ENCODE data around the gene SOS1.
"Not testable (repeated sequence)": the region's sequence is repeated elsewhere in the genome, so short reads cannot be mapped to it uniquely, and the experiment has no call there.

Gene SOS1

DNA sequence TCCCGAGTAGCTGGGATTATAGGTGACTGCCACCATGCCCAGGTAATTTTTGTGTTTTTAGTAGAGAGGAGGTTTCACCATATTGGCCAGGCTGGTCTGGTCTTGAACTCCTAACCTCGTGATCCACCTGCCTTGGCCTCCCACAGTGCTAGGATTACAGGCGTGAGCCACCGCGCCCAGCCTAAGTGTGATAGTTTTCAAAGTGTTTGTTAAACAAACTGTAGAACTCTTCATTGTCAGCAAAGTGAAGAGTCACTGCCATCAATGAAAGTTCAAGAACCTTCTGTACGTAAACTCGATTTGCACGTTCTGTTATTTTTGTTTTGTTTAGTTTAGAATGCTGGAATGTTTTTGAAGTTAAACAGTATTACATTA is 18.0 kb upstream of the SOS1 start:
- H3K4me3 ChIP-seq (ENCODE audit: extremely low read depth, insufficient read depth, low read length, poor library complexity, severe bottlenecking) = no peak overlapping the region
- H3K4me1 ChIP-seq (ENCODE audit: control insufficient read depth, insufficient read depth, low read length, poor library complexity, severe bottlenecking) = peaks cover 6% of the 10 kb centered on the region
- H3K27ac ChIP-seq (ENCODE audit: low read depth, low read length, severe bottlenecking) = no peak overlapping the region
- no peaks in the 10 kb centered on the region for H3K9me3 ChIP-seq (ENCODE audit: control insufficient read depth, low read length)
- WGBS, 2 experiments (ENCODE audit: insufficient coverage in 2 of 2) = 92 to 96% methylated on average over 6 to 7 of the region's 8 CpGs
- no peaks in the 10 kb centered on the region for H3K36me3 ChIP-seq (ENCODE audit: control insufficient read depth, insufficient read depth, low read length)

DNA sequence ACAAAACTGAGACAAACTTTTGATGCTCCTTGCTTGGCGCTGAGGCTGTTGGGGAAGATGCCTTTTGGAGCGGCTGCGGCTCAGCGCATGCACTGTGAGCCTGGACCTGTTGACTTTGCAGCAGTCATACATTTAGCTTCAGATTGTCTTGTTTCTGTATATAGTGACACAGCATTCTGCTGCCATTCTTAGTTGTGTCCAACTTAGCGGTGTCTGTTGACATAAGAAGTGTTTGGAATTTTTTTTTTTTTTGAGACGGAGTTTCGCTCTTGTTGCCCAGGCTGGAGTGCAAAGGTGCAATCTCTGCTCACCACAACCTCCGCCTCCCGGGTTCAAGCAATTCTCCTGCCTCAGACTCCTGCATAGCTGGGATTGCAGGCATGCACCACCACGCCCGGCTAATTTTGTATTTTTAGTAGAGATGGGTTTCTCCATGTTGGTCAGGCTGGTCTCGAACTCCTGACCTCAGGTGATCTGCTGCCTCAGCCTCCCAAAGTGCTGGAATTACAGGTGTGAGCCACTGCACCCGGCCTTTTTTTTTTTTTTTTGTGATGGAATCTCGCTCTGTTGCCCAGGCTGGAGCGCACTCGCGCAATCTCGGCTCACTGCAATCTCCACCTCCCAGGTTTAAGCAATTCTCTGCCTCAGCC is 17.5 kb upstream of the SOS1 start:
- 92 to 99% methylated on average over 10 to 12 of the region's 18 CpGs for whole genome bisulfite sequencing, 2 experiments (ENCODE audit: insufficient coverage in 2 of 2)
- H3K4me1 ChIP-seq (ENCODE audit: control insufficient read depth, insufficient read depth, low read length, poor library complexity, severe bottlenecking); H3K9me3 ChIP-seq (ENCODE audit: control insufficient read depth, low read length); H3K27ac ChIP-seq (ENCODE audit: low read depth, low read length, severe bottlenecking); H3K36me3 ChIP-seq (ENCODE audit: control insufficient read depth, insufficient read depth, low read length); H3K4me3 ChIP-seq (ENCODE audit: extremely low read depth, insufficient read depth, low read length, poor library complexity, severe bottlenecking): not testable (repeated sequence)

DNA sequence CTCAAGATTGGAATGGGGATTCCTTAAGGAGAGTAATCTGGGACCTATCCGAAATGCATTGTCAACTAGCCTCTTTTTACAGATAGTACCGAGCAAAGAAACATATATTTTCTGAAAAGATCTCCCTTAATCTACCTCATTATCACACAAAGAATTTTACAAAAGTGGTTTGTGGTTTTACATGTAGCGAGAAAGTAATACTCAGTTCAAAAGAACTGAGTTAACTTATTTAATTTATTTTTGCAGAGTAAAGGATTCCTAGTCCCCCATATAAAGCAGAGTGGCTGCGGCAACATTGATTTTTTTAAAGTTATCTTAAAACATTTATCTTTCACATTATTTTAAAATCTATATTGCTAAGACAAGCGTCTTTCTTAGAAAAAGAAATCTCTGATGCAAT is 15.9 kb upstream of the SOS1 start:
- Histone ChIP-seq H3K9me3 (ENCODE audit: control insufficient read depth, low read length) (no peaks in the 10 kb centered on the region), H3K36me3 (ENCODE audit: control insufficient read depth, insufficient read depth, low read length) (no peaks in the 10 kb centered on the region), H3K4me1 (ENCODE audit: control insufficient read depth, insufficient read depth, low read length, poor library complexity, severe bottlenecking) (peaks cover 3% of the 10 kb centered on the region), H3K4me3 (ENCODE audit: extremely low read depth, insufficient read depth, low read length, poor library complexity, severe bottlenecking) (no peak overlapping the region), H3K27ac (ENCODE audit: low read depth, low read length, severe bottlenecking) (no peak overlapping the region)
- 100% methylated on average over 2 of the region's 5 CpGs; no CpG with 5 or more reads in 1 of the 2 experiments for WGBS, 2 experiments (ENCODE audit: insufficient coverage in 2 of 2)

DNA sequence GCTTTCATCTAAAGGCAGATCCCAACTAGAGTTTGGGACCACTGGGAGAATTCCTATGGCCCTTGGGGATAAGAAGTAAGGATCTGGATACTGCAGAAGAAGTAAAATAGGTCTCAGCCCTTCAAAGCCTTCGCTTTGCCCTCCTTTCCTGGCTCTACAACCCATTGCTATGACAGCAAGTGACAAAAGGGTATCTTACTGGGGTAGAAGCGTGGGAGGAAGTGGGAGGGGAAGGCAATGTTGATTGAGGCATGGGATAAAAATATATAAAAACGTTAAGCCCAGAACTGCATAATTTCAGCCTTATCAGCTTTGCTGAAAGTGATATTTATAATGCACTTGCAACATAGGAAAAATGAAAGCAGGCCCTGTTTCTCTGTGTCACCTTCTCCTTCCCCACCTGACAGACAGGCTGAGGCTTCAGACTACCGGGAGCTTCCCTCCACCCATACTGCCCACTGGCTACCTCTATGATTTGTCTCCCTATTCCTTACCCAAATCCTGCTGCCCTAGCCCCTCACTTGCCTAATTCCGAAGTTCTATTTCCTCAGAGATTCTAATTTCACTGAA is 14.9 kb upstream of the SOS1 start:
- no peak overlapping the region for H3K27ac ChIP-seq (ENCODE audit: low read depth, low read length, severe bottlenecking)
- H3K36me3 ChIP-seq (ENCODE audit: control insufficient read depth, insufficient read depth, low read length) = no peaks in the 10 kb centered on the region
- H3K9me3 ChIP-seq (ENCODE audit: control insufficient read depth, low read length) = no peaks in the 10 kb centered on the region
- no peaks in the 10 kb centered on the region for H3K4me1 ChIP-seq (ENCODE audit: control insufficient read depth, insufficient read depth, low read length, poor library complexity, severe bottlenecking)
- no peak overlapping the region for H3K4me3 ChIP-seq (ENCODE audit: extremely low read depth, insufficient read depth, low read length, poor library complexity, severe bottlenecking)
- 78 to 93% methylated on average over 2 to 3 of the region's 5 CpGs for WGBS, 2 experiments (ENCODE audit: insufficient coverage in 2 of 2)

DNA sequence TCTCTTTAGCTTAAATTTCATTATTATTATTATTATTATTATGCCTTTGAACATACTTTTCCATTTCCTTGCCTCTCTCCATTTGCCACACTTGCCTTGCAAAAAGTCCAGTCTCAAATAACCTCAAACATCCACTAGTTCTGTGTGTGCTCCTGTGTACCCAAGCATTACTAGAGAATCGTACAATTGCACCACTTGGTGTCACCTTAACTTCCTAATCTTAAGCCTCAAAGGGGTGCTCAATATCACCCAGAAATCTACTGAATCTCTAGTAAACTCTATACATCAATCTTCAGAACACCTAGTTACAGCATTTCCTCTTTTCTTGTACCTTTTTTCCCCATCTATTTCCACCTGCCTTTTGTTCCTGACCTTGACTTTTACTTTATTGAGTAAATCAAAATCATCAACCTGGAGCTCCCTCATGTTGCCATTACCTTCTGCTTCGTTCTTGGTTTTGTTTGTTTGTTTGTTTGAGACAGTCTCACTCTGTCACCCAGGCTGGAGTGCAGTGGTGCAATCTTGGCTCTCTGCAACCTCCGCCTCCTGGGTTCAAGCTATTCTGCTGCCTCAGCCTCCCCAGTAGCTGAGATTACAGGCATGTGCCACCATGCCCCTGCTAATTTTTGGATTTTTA is 12.5 kb upstream of the SOS1 start:
- H3K9me3 ChIP-seq (ENCODE audit: control insufficient read depth, low read length) = no peaks in the 10 kb centered on the region
- H3K4me1 ChIP-seq (ENCODE audit: control insufficient read depth, insufficient read depth, low read length, poor library complexity, severe bottlenecking) = no peaks in the 10 kb centered on the region
- no peak overlapping the region for H3K27ac ChIP-seq (ENCODE audit: low read depth, low read length, severe bottlenecking)
- WGBS, 2 experiments (ENCODE audit: insufficient coverage in 2 of 2) = 80 to 81% methylated on average over 1 to 2 of the region's 3 CpGs
- no peak overlapping the region for H3K4me3 ChIP-seq (ENCODE audit: extremely low read depth, insufficient read depth, low read length, poor library complexity, severe bottlenecking)
- no peaks in the 10 kb centered on the region for H3K36me3 ChIP-seq (ENCODE audit: control insufficient read depth, insufficient read depth, low read length)

DNA sequence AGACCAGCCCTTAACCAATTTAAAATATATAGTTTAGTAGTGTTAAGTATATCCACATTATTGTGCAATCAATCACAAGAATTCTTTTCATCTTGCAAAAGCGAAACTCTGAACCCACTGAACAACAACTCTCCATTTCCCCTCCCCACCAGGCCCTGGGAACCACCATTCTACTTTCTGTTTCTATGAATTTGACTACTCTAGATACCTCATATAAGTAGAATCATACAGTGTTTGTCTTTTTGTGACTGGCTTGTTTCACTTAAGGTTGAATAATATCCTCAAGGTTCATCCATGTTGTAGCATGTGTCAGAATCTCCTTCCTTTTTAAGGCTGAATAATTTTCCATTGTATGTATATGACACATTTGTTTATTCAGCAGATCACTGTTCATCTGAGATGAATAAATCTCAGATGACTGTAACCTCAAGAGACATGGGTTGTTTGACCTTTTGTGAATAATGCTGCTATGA is 8.1 kb upstream of the SOS1 start:
- no peak overlapping the region for H3K4me3 ChIP-seq (ENCODE audit: extremely low read depth, insufficient read depth, low read length, poor library complexity, severe bottlenecking)
- no CpG with 5 or more reads among the region's 1 CpG for WGBS, 2 experiments (ENCODE audit: insufficient coverage in 2 of 2)
- H3K4me1 ChIP-seq (ENCODE audit: control insufficient read depth, insufficient read depth, low read length, poor library complexity, severe bottlenecking) = peaks cover 3% of the 10 kb centered on the region
- no peaks in the 10 kb centered on the region for H3K36me3 ChIP-seq (ENCODE audit: control insufficient read depth, insufficient read depth, low read length)
- no peak overlapping the region for H3K27ac ChIP-seq (ENCODE audit: low read depth, low read length, severe bottlenecking)
- H3K9me3 ChIP-seq (ENCODE audit: control insufficient read depth, low read length) = no peaks in the 10 kb centered on the region

DNA sequence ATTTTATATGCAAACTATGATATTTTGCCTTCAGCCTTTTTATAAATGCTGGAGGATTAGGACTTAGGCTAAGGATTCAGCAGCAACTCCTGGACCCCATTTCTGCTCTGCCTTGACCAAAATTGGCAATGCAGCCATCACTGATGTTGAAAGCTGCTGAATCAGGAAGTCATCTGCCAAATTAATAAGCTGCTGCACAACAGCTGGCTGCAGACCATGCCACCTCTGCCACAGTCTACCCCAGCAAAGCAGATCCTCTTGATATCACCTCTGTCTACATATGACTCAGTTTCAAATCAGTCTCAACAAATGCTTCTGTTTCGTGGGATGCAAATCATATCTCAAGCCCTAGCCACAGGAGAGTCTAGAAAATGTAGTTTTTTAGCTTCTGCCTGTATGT is 7.1 kb upstream of the SOS1 start:
- Histone ChIP-seq H3K4me3 (ENCODE audit: extremely low read depth, insufficient read depth, low read length, poor library complexity, severe bottlenecking) (no peak overlapping the region), H3K9me3 (ENCODE audit: control insufficient read depth, low read length) (no peaks in the 10 kb centered on the region), H3K36me3 (ENCODE audit: control insufficient read depth, insufficient read depth, low read length) (no peaks in the 10 kb centered on the region), H3K27ac (ENCODE audit: low read depth, low read length, severe bottlenecking) (no peak overlapping the region), H3K4me1 (ENCODE audit: control insufficient read depth, insufficient read depth, low read length, poor library complexity, severe bottlenecking) (peaks cover 3% of the 10 kb centered on the region)
- WGBS, 2 experiments (ENCODE audit: insufficient coverage in 2 of 2) = no CpG with 5 or more reads among the region's 1 CpG

DNA sequence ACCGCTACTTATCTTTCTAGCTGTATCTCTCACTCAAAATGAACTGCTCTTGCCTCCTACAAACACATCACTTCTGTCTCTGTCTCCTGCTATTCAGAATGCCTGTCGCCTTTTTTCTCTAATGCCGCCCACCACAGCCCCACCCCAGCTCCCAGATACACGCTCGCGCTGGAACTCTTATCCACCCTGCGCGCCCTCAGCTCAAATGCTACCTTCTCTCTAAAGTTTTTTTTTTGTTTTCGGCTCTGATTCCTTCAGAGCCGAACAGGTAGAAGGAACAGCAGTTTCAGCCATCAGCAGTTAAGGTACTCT is 3.9 kb upstream of the SOS1 start:
- peak overlapping the region; percentile 74 for H3K4me3 ChIP-seq (ENCODE audit: extremely low read depth, insufficient read depth, low read length, poor library complexity, severe bottlenecking)
- peak overlapping the region; percentile 64 for H3K27ac ChIP-seq (ENCODE audit: low read depth, low read length, severe bottlenecking)
- WGBS, 2 experiments (ENCODE audit: insufficient coverage in 2 of 2) = 6 to 12% methylated on average over 10 of the region's 10 CpGs
- no peaks in the 10 kb centered on the region for H3K9me3 ChIP-seq (ENCODE audit: control insufficient read depth, low read length)
- peaks cover 3% of the 10 kb centered on the region for H3K4me1 ChIP-seq (ENCODE audit: control insufficient read depth, insufficient read depth, low read length, poor library complexity, severe bottlenecking)
- H3K36me3 ChIP-seq (ENCODE audit: control insufficient read depth, insufficient read depth, low read length) = no peaks in the 10 kb centered on the region

DNA sequence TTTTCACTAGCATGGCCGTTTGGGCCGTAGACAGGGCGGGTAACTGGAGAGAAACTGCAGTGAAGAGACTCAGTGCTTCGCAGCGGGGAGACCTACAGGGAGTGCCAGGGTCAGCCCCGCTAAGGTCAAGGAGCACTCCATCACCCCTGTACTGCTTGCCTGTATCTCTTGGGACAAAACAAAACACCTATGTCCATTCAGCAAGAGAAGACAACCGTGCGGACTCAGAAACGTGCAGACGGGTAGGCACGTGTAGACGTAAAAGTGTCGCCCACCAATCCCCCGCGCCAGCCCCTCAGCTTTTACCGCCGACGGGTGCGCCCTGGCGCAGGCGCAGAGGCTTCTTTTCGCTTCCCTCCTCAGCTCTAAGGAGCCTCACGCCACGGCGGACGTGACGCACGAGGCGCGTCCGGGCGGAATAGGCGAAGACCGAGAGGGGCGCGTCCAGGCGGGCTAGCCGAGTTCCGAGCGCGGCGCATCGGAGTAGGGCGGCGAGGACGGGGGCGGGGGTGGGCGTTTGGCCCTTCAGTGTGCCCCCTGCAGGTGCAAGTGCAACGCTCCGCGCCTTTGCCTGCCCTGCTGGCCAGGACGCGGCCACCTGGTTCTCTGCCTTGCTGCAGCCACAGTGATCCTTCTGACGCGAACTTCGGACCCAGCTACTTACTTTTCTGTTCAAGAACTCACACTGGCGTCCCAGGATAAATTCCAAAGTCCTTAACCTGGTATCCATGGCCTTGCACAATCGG is 3.3 kb upstream of the SOS1 start:
- peaks cover 5% of the 10 kb centered on the region for H3K4me1 ChIP-seq (ENCODE audit: control insufficient read depth, insufficient read depth, low read length, poor library complexity, severe bottlenecking)
- H3K27ac ChIP-seq (ENCODE audit: low read depth, low read length, severe bottlenecking) = peak overlapping the region; percentile 87
- no peaks in the 10 kb centered on the region for H3K9me3 ChIP-seq (ENCODE audit: control insufficient read depth, low read length)
- WGBS, 2 experiments (ENCODE audit: insufficient coverage in 2 of 2) = 1% methylated on average over 50 to 53 of the region's 58 CpGs
- no peaks in the 10 kb centered on the region for H3K36me3 ChIP-seq (ENCODE audit: control insufficient read depth, insufficient read depth, low read length)
- H3K4me3 ChIP-seq (ENCODE audit: extremely low read depth, insufficient read depth, low read length, poor library complexity, severe bottlenecking) = peak overlapping the region; percentile 74

DNA sequence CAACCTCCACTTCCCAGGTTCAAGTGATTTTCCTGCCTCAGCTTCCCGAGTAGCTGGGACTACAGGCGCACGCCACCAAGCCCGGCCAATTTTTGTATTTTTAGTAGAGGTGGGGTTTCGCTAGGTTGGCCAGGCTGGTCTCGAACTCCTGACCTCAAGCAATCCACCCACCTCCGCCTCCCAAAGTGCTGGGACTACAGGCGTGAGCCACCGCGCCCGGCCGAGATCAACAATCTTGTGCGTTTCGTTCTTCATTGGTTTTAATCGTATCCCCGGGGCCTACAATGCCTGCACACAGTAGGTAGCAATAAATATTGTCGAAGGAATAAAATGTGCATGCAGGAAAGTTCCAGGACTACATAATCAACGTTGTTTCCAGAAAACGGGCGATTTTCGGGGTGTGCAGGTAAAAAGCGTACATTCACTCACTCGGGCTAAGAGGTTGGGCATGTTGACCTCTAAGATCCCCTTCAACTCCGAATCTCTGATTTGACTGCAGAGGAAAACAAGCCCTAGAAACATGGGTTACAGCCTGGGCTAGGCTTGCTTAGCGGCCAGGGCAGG is 2.7 kb upstream of the SOS1 start:
- Histone ChIP-seq H3K9me3 (ENCODE audit: control insufficient read depth, low read length) (no peaks in the 10 kb centered on the region), H3K36me3 (ENCODE audit: control insufficient read depth, insufficient read depth, low read length) (no peaks in the 10 kb centered on the region), H3K4me3 (ENCODE audit: extremely low read depth, insufficient read depth, low read length, poor library complexity, severe bottlenecking) (peak overlapping the region; percentile 74), H3K27ac (ENCODE audit: low read depth, low read length, severe bottlenecking) (peak overlapping the region; percentile 87), H3K4me1 (ENCODE audit: control insufficient read depth, insufficient read depth, low read length, poor library complexity, severe bottlenecking) (peaks cover 11% of the 10 kb centered on the region)
- 78 to 80% methylated on average over 20 to 21 of the region's 25 CpGs for WGBS, 2 experiments (ENCODE audit: insufficient coverage in 2 of 2)
